Mesenchymal stem cell (in vitro differentiated cells and primary cell): Measurements from ENCODE around the gene MAP7.
"Not testable (repeated sequence)": the region's sequence is repeated elsewhere in the genome, so short reads cannot be mapped to it uniquely, and the experiment has no call there.

Experiments used
- DNase-seq: peaks from one replicate; pipeline ENCODE4 v3.0.0-alpha.2; 2013
- H2AFZ ChIP-seq: one replicate; pipeline ENCODE4 v1.6.1; 2013; ENCODE audit warnings: low read depth, mild to moderate bottlenecking, control low read depth, inconsistent platforms, low read length, moderate library complexity
- H2AK5ac ChIP-seq: 2 replicates; pipeline ENCODE4 v1.6.1; 2013; ENCODE audit warnings: low read length, moderate library complexity, mild to moderate bottlenecking, inconsistent platforms; ENCODE audit not compliant: severe bottlenecking
- H2BK120ac ChIP-seq: one replicate; pipeline ENCODE4 v1.6.1; 2013; ENCODE audit warnings: low read depth, mild to moderate bottlenecking, inconsistent platforms, low read length, moderate library complexity
- H2BK12ac ChIP-seq, 2 experiments: one replicate each; pipeline ENCODE4 v1.6.1; 2013; ENCODE audit warnings: inconsistent platforms in 2 of 2, low read length in 2 of 2, mild to moderate bottlenecking in 2 of 2, moderate library complexity in 2 of 2, control low read depth in 1 of 2
- H2BK15ac ChIP-seq: one replicate; pipeline ENCODE4 v1.6.1; 2013; ENCODE audit warnings: mild to moderate bottlenecking, low read depth, inconsistent platforms; ENCODE audit not compliant: poor library complexity, severe bottlenecking
- H2BK5ac ChIP-seq: 2 replicates; pipeline ENCODE4 v1.6.1; 2013; ENCODE audit warnings: low read depth, mild to moderate bottlenecking, low read length, control low read depth, inconsistent platforms; ENCODE audit not compliant: poor library complexity, severe bottlenecking
- H3K14ac ChIP-seq, 2 experiments: one replicate each; pipeline ENCODE4 v1.6.1; 2013; ENCODE audit warnings: inconsistent platforms in 2 of 2, low read length in 2 of 2, control low read depth in 1 of 2, mild to moderate bottlenecking in 1 of 2, moderate library complexity in 1 of 2
- H3K18ac ChIP-seq, 2 experiments: one replicate each; pipeline ENCODE4 v1.6.1; 2013; ENCODE audit warnings: inconsistent platforms in 2 of 2, low read length in 2 of 2, control low read depth in 1 of 2, low read depth in 1 of 2, mild to moderate bottlenecking in 1 of 2
- H3K23ac ChIP-seq, 2 experiments: one replicate each; pipeline ENCODE4 v1.6.1; 2013; ENCODE audit warnings: inconsistent platforms in 2 of 2, low read length in 2 of 2, mild to moderate bottlenecking in 2 of 2, moderate library complexity in 2 of 2, control low read depth in 1 of 2
- H3K27ac ChIP-seq: 2 replicates; pipeline ENCODE4 v1.5.1; 2013; ENCODE audit warnings: mild to moderate bottlenecking, moderate library complexity, low read length, control low read depth, inconsistent platforms; ENCODE audit not compliant: poor library complexity, severe bottlenecking
- H3K27me3 ChIP-seq, 2 experiments: 2 replicates each; pipeline versions ENCODE4 v1.6.1 to v1.7.0; 2013; ENCODE audit warnings: low read length in 2 of 2, mild to moderate bottlenecking in 2 of 2, moderate library complexity in 2 of 2, control low read depth in 1 of 2, inconsistent platforms in 1 of 2; ENCODE audit not compliant: control insufficient read depth in 1 of 2, insufficient read depth in 1 of 2
- H3K36me3 ChIP-seq, 2 experiments: 2 replicates each; pipeline versions ENCODE4 v1.6.1 to v1.7.0; 2013; ENCODE audit warnings: low read length in 2 of 2, control low read depth in 1 of 2, inconsistent platforms in 1 of 2, low read depth in 1 of 2, mild to moderate bottlenecking in 1 of 2; ENCODE audit not compliant: insufficient read depth in 2 of 2, control insufficient read depth in 1 of 2
- H3K4ac ChIP-seq, 2 experiments: one replicate each; pipeline ENCODE4 v1.6.1; 2013; ENCODE audit warnings: inconsistent platforms in 2 of 2, low read length in 2 of 2, mild to moderate bottlenecking in 2 of 2, moderate library complexity in 2 of 2, control low read depth in 1 of 2, low read depth in 1 of 2
- H3K4me1 ChIP-seq: 2 replicates; pipeline ENCODE4 v1.6.1; 2013; ENCODE audit warnings: low read depth, low read length, control low read depth; ENCODE audit not compliant: control insufficient read depth, insufficient read depth
- H3K4me2 ChIP-seq: 2 replicates; pipeline ENCODE4 v1.6.1; 2013; ENCODE audit warnings: low read length, mild to moderate bottlenecking, inconsistent platforms; ENCODE audit not compliant: poor library complexity, severe bottlenecking
- H3K4me3 ChIP-seq, 2 experiments: 2 replicates each; pipeline versions ENCODE4 v1.5.1 to v1.7.0; 2013; ENCODE audit warnings: low read length in 2 of 2, mild to moderate bottlenecking in 2 of 2, control low read depth in 1 of 2, low read depth in 1 of 2; ENCODE audit not compliant: insufficient read depth in 1 of 2
- H3K79me1 ChIP-seq: replicated peaks from 2 replicates; pipeline ENCODE4 v1.6.1; 2013; ENCODE audit warnings: mild to moderate bottlenecking, control low read depth, low read length, inconsistent platforms; ENCODE audit not compliant: poor library complexity, severe bottlenecking
- H3K9ac ChIP-seq: 2 replicates; pipeline ENCODE4 v1.7.0; 2013; ENCODE audit warnings: mild to moderate bottlenecking, low read length, moderate library complexity
- H3K9me3 ChIP-seq: 2 replicates; pipeline ENCODE4 v1.7.0; 2013; ENCODE audit warnings: mild to moderate bottlenecking, low read length; ENCODE audit not compliant: control insufficient read depth
- H4K8ac ChIP-seq: one replicate; pipeline ENCODE4 v1.6.1; 2013; ENCODE audit warnings: inconsistent platforms, mild to moderate bottlenecking, low read length, moderate library complexity
- H4K91ac ChIP-seq: one replicate; pipeline ENCODE4 v1.6.1; 2013; ENCODE audit warnings: mild to moderate bottlenecking, low read length, inconsistent platforms
- whole genome bisulfite sequencing: methylation state at CpG from one replicate; pipeline ENCODE4 v1.1.7; 2013; ENCODE audit warnings: mixed read lengths; 5-methylcytosine and 5-hydroxymethylcytosine counted together

MAP7 gene

DNA sequence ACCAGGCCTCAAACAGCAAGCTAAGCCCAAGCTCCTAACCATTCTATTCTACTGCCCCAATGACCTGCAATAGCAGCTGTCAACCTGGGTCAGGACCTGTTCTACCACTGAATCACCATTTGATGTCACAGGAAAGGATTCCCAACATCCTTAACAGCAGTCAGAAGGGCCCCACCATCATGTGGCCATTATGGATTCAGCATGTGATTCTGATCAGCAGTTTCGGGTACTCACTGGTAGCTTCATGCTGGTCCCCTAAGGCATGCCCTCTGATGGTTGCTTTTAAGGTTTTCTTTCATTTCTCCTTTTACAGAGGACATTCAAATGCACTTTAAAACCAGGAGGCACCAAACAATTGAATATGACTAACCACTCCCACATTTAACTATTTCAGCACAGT lies 37.3 kb upstream of the MAP7 start:
- peaks cover 2% of the 10 kb centered on the region for H3K4me1 ChIP-seq
- DNase-seq, result peak; percentile 31
- no peak overlapping the region for H3K4me2 ChIP-seq
- H2BK120ac ChIP-seq, result peak overlapping the region; percentile 38
- H4K8ac ChIP-seq, result peak overlapping the region; percentile 61
- H3K36me3 ChIP-seq, result peaks cover 3 to 9% of the 10 kb centered on the region in 2 experiments
- no peak overlapping the region for H3K4me3 ChIP-seq
- no peak overlapping the region for H2BK5ac ChIP-seq
- no peak overlapping the region for H2AFZ ChIP-seq
- 96% methylated on average over 1 of the region's 1 CpG for WGBS
- H3K9ac ChIP-seq, result no peak overlapping the region
- H2AK5ac ChIP-seq, result peak overlapping the region; percentile 82
- no peaks in the 10 kb centered on the region for H3K9me3 ChIP-seq
- no peaks in the 10 kb centered on the region for H3K27me3 ChIP-seq
- peak overlapping the region; percentile 44 to 74 for H3K18ac ChIP-seq
- H3K79me1 ChIP-seq, result no peaks in the 10 kb centered on the region
- peak overlapping the region in 1 of 2 experiments; percentile 80 for H3K14ac ChIP-seq
- peak overlapping the region; percentile 35 to 81 for H3K4ac ChIP-seq
- H3K23ac ChIP-seq, result no peak overlapping the region
- peak overlapping the region; percentile 74 to 84 for H2BK12ac ChIP-seq
- H3K27ac ChIP-seq, result no peak overlapping the region
- H2BK15ac ChIP-seq, result no peak overlapping the region
- H4K91ac ChIP-seq, result no peak overlapping the region

DNA sequence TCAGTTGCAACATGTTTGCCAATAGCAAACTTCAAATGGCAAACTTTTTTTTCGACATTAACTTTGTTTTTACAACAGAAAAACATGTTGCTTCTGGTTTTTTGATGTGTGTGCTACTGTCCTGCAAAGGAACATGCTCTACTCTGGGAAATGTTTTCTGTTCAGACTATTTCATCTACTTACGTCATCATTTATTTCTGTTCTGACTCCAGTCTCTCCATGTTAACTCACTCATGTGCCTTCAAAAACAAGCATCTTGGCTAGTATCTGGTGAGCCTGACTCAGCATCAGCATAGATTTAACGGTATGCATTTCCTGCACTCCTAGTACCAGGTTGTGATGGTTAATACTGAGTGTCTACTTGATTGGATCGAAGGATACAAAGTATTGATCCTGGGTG lies 36.1 kb upstream of the MAP7 start:
- Histone ChIP-seq H2BK120ac (no peak overlapping the region), H2BK12ac (no peak overlapping the region), H3K4me1 (peaks cover 2% of the 10 kb centered on the region), H2AFZ (no peak overlapping the region), H2BK5ac (no peak overlapping the region), H3K14ac (no peak overlapping the region), H3K4me2 (no peak overlapping the region), H4K8ac (peak overlapping the region; percentile 76), H3K4ac (no peak overlapping the region), H2BK15ac (no peak overlapping the region), H3K27ac (peak overlapping the region; percentile 19), H3K4me3 (no peak overlapping the region), H3K27me3 (no peaks in the 10 kb centered on the region), H3K36me3 (peaks cover 3% of the 10 kb centered on the region in 2 experiments), H2AK5ac (no peak overlapping the region), H3K79me1 (no peaks in the 10 kb centered on the region), H3K23ac (no peak overlapping the region), H3K9ac (peak overlapping the region; percentile 57), H3K18ac (no peak overlapping the region), H4K91ac (no peak overlapping the region), H3K9me3 (no peaks in the 10 kb centered on the region)
- 55% methylated on average over 3 of the region's 4 CpGs for WGBS
- DNase-seq, result peak; percentile 91

DNA sequence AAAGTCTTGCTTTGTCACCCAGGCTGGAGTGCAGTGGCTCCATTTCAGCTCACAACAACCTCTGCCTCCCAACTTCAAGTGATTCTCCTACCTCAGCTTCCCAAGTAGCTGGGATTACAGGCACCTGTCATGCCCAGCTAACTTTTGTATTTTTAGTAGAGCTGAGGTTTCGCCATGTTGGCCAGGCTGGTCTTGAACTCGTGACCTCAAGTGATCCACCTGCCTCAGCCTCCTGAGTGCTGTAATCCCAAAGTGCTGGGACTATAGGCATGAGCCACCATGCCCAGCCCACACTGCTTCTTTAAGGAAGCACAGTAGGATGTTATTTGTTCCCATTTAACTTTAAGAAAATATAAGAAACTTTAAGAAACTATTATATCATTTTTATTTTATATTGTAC lies 35.3 kb upstream of the MAP7 start:
- H2AFZ ChIP-seq, H2BK120ac ChIP-seq, H2BK12ac ChIP-seq, H3K14ac ChIP-seq, H2BK15ac ChIP-seq, H3K4ac ChIP-seq, H3K4me3 ChIP-seq, H4K8ac ChIP-seq, H3K36me3 ChIP-seq, DNase-seq, H2BK5ac ChIP-seq, H3K27me3 ChIP-seq, H3K4me1 ChIP-seq, H4K91ac ChIP-seq, H3K79me1 ChIP-seq, H3K9me3 ChIP-seq, H3K4me2 ChIP-seq, H3K27ac ChIP-seq, H3K23ac ChIP-seq: not testable (repeated sequence)
- H3K9ac ChIP-seq, result peak overlapping the region; percentile 57
- H2AK5ac ChIP-seq, result peak overlapping the region; percentile 23
- WGBS, result 95% methylated on average over 2 of the region's 2 CpGs
- H3K18ac ChIP-seq, result peak overlapping the region in 1 of 2 experiments; percentile 66

DNA sequence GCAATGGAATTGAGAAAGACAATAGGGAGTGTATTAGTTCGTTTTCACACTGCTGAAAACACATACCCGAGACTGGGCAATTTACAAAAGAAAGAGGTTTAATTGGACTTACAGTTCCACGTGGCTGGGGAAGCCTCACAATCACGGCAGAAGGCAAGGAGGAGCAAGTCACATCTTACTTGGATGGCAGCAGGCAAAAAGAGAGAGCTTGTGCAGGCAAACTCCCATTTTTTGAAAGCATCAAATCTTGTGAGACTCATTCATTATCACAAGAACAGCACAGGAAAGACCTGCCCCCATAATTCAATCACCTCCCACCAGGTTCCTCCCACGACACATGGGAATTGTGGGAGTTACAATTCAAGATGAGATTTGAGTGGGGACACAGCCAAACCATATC lies 34.1 kb upstream of the MAP7 start:
- H4K8ac ChIP-seq, H3K79me1 ChIP-seq, H2BK120ac ChIP-seq, H3K27ac ChIP-seq, H3K14ac ChIP-seq, H4K91ac ChIP-seq, H3K36me3 ChIP-seq, H2AK5ac ChIP-seq, H3K4ac ChIP-seq, DNase-seq, H3K9ac ChIP-seq, H2AFZ ChIP-seq, H2BK15ac ChIP-seq, H3K27me3 ChIP-seq, H3K18ac ChIP-seq, H3K4me1 ChIP-seq, H3K9me3 ChIP-seq, H3K4me3 ChIP-seq, H3K4me2 ChIP-seq, H3K23ac ChIP-seq, H2BK5ac ChIP-seq: not testable (repeated sequence)
- 89% methylated on average over 5 of the region's 5 CpGs for WGBS
- peak overlapping the region in 1 of 2 experiments; percentile 10 for H2BK12ac ChIP-seq
